Right renal pelvis (tissue), 4 donors: ENCODE data around the gene FILIP1. TPM values are rescaled to one million over a fixed set of nuclear protein-coding genes. Genes with fewer than 3 reads are reported as not detected.

Experiments
- DNase-seq, 4 donors: peaks; one replicate each; pipeline ENCODE4 v3.0.0-alpha.2; 2013; ENCODE audit warnings: low read depth in 4 of 4, low spot score in 3 of 4, missing footprints in 1 of 4
- polyA plus RNA-seq, 4 donors: library from polyadenylated mRNA; unstranded; fragments of 120-200 nt; gene quantifications; one replicate each; pipeline ENCODE4 v1.2.1, GENCODE V29; 2013; ENCODE audit not compliant: insufficient read length in 4 of 4

The FILIP1 gene
- polyA plus RNA-seq, 4 donors: 2.4 to 3.3 (median 3.0) TPM

GRCh38 chr6:75386050-75386770 lies 107.4 kb downstream of the FILIP1 start:
- DNase-seq: no peak

GRCh38 chr6:75384116-75384515 lies 109.5 kb downstream of the FILIP1 start:
- no peak for DNase-seq

GRCh38 chr6:75382634-75382900 lies 111.0 kb downstream of the FILIP1 start:
- no peak for DNase-seq

GRCh38 chr6:75381877-75382633 lies 111.5 kb downstream of the FILIP1 start:
- no peak for DNase-seq

- no peak for DNase-seq
Measured at GRCh38 chr6:75379536-75379935, 114.1 kb downstream of the FILIP1 start.

- DNase-seq: no peak
Measured at GRCh38 chr6:75378101-75378500, 115.5 kb downstream of the FILIP1 start.

GRCh38 chr6:75377386-75377785 lies 116.2 kb downstream of the FILIP1 start:
- DNase-seq: no peak

- DNase-seq: no peak
Measured at GRCh38 chr6:75376347-75377024, 117.1 kb downstream of the FILIP1 start.

GRCh38 chr6:75374961-75375400 lies 118.6 kb downstream of the FILIP1 start:
- DNase-seq: no peak

GRCh38 chr6:75372884-75373283 lies 120.7 kb downstream of the FILIP1 start:
- DNase-seq: no peak

GRCh38 chr6:75370011-75370410 lies 123.6 kb downstream of the FILIP1 start:
- no peak for DNase-seq

GRCh38 chr6:75368864-75369402 lies 124.7 kb downstream of the FILIP1 start:
- DNase-seq: no peak

GRCh38 chr6:75368151-75368779 lies 125.3 kb downstream of the FILIP1 start:
- DNase-seq: peak in 1 of 4 donors; percentile 20

- DNase-seq: no peak
Measured at GRCh38 chr6:75363304-75363703, 130.3 kb downstream of the FILIP1 start.

- no peak for DNase-seq
Measured at GRCh38 chr6:75353644-75354043, 140.0 kb downstream of the FILIP1 start.

- no peak for DNase-seq
Measured at GRCh38 chr6:75351570-75351969, 142.0 kb downstream of the FILIP1 start.

GRCh38 chr6:75350808-75351207 lies 142.8 kb downstream of the FILIP1 start:
- no peak for DNase-seq

GRCh38 chr6:75350156-75350555 lies 143.4 kb downstream of the FILIP1 start:
- no peak for DNase-seq

- peak in 3 of 4 donors; percentile 12 to 28 (median 22) for DNase-seq
Measured at GRCh38 chr6:75349262-75349984, 144.2 kb downstream of the FILIP1 start.

GRCh38 chr6:75348882-75349261 lies 144.7 kb downstream of the FILIP1 start:
- no peak for DNase-seq
